Heart right ventricle (tissue), 16 donors: Measurements from ENCODE around the gene CD96. TPM values are rescaled to one million over a fixed set of nuclear protein-coding genes. Genes with fewer than 3 reads are reported as not detected.

ENCODE experiments used
- ATAC-seq, 8 donors: fragments of 200-7000 bp; cut with Tn5 transposase; one replicate each; pipeline ENCODE4 v1.9.1; 2020; ENCODE audit warnings: mild to moderate bottlenecking in 8 of 8, moderate library complexity in 8 of 8, moderate number of reproducible peaks in 1 of 8
- DNase-seq, 2 donors: peaks; one replicate each; pipeline ENCODE4 v3.0.0-alpha.2; 2020
- H3K27ac ChIP-seq, 10 donors: fragments of 200-600 bp; sonication (generic) in 2 of 10; one replicate each; pipeline versions ENCODE4 v1.5.0 to v1.8.0; 2020 to 2022; ENCODE audit warnings: mild to moderate bottlenecking in 3 of 10
- H3K27me3 ChIP-seq, 7 donors: fragments of 200-600 bp; one replicate each; pipeline ENCODE4 v1.8.0; 2021 to 2022; ENCODE audit warnings: mild to moderate bottlenecking in 2 of 7
- H3K36me3 ChIP-seq, 9 donors: fragments of 200-600 bp; sonication (generic) in 1 of 9; one replicate each; pipeline versions ENCODE4 v1.5.0 to v1.8.0; 2020 to 2022; ENCODE audit warnings: mild to moderate bottlenecking in 2 of 9
- H3K4me1 ChIP-seq, 9 donors: fragments of 200-600 bp; sonication (generic) in 1 of 9; one replicate each; pipeline versions ENCODE4 v1.5.0 to v1.8.0; 2020 to 2022; ENCODE audit warnings: mild to moderate bottlenecking in 4 of 9
- H3K4me3 ChIP-seq, 10 donors: fragments of 200-600 bp; sonication (generic) in 2 of 10; one replicate each; pipeline versions ENCODE4 v1.5.0 to v1.8.0; 2020 to 2022; ENCODE audit warnings: mild to moderate bottlenecking in 7 of 10, moderate library complexity in 2 of 10
- H3K9me3 ChIP-seq, 11 donors: fragments of 200-600 bp in 10 of 11; sonication (generic) in 2 of 11; one replicate each; pipeline versions ENCODE4 v1.5.0 to v1.8.0; 2013 to 2022; ENCODE audit warnings: mild to moderate bottlenecking in 2 of 11, control low read depth in 1 of 11, moderate library complexity in 1 of 11
- WGBS, 2 donors: extraction: QIAGEN DNeasy Blood & Tissue Kit; methylation state at CpG; one replicate each; pipeline ENCODE4 v1.1.7; 2013; ENCODE audit warnings: inconsistent platforms in 1 of 2; 5-methylcytosine and 5-hydroxymethylcytosine counted together
- intact Hi-C, 10 donors: fragments of 100-400 bp; cut with DNase I; formaldehyde crosslinking; loops; one replicate each; pipeline versions ENCODE4 v1.11.1 to v1.14.2; 2022
- polyA plus RNA-seq, 2 donors: library from polyadenylated mRNA; stranded (reverse); fragments of 200-250 nt; gene quantifications; one replicate each; pipeline ENCODE4 v1.2.3, GENCODE V29; 2013
- total RNA-seq, 10 donors: library from RNA; stranded (reverse); fragmentation: NEBNext Ultra II Directional in 3 of 10; extraction: Animal tissue kit (Norgen Biotek cat#: 25700) in 3 of 10; gene quantifications; one replicate each; pipeline versions ENCODE4 v1.2.1 to v1.2.4, GENCODE V29; 2021 to 2023
- TF ChIP-seq, protein P1 (sequence below), 9 donors: fragments of 200-600 bp; sonication (generic) in 2 of 9; IDR thresholded peaks; one replicate each; pipeline versions ENCODE4 v1.5.0 to v1.8.0; 2021 to 2022; ENCODE audit warnings: antibody characterized with exemption in 9 of 9, mild to moderate bottlenecking in 5 of 9, moderate library complexity in 1 of 9
- donor health status: Arrhythmogenic right ventricular cardiomyopathy.
- donor health status: ischemic (EF 13 %, LVEDD 7.1; RV severe dilation, severe dysfunction).
- donor health status: healthy with polysubstance abuse.
- donor health status: DM: no; HTN: yes; CAD: no.
- donor health status: DM: no; HTN: no; CAD: no.
- donor health status: ischemic (EF 25% LVEDD 6.9; RV normal size, moderate dysfunction).
- donor health status: ischemic (EF 25% LVEDD 5.7; RV mildly dilated, moderate dysfunction).
- donor health status: healthy.
- donor health status: DM: yes; HTN: yes; CAD: no.
- donor health status: Ischemic cardiomyopathy.
- donor health status: ischemic (EF 35%, LVEDD 5.7; RV mildly dilated, moderate dysfunction).
- donor health status: nonischemic (EF 11% LVEDD 7.7; RV severe dilation, severe dysfunction).
- donor health status: DM: yes; HTN: yes; CAD: no.
- donor health status: PGD.
- donor health status: ischemic (EF 29% LVEDD 5.4; RV normal size, mild dysfunction).
- donor health status: nonischemic (EF 23%, LVEDD 6.1; RV moderate dilation, normal function).

The CD96 gene
- total and polyA plus RNA-seq, 12 donors = 0.07 to 6.2 (median 0.28) TPM

DNA sequence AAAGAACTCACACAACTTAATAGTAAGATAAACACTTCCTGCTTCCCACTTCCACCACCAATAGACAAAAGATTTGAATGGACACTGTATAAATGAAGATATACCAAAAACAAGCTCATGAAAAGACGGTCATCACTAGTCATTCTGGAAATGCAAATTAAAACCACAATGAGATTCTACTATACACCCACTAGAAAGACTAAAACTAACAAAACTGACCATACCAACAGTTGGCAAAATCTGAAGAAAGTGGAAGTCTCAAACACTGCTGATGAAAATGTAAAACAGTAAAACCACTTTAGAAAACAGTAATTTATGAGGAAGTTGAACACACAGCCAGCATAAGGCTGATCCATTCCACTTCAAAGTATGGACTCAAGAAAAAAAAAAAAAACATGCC, 35.6 kb upstream of the CD96 start:
- no peaks in the 10 kb centered on the region for H3K27me3 ChIP-seq
- TF ChIP-seq, protein P1, sequence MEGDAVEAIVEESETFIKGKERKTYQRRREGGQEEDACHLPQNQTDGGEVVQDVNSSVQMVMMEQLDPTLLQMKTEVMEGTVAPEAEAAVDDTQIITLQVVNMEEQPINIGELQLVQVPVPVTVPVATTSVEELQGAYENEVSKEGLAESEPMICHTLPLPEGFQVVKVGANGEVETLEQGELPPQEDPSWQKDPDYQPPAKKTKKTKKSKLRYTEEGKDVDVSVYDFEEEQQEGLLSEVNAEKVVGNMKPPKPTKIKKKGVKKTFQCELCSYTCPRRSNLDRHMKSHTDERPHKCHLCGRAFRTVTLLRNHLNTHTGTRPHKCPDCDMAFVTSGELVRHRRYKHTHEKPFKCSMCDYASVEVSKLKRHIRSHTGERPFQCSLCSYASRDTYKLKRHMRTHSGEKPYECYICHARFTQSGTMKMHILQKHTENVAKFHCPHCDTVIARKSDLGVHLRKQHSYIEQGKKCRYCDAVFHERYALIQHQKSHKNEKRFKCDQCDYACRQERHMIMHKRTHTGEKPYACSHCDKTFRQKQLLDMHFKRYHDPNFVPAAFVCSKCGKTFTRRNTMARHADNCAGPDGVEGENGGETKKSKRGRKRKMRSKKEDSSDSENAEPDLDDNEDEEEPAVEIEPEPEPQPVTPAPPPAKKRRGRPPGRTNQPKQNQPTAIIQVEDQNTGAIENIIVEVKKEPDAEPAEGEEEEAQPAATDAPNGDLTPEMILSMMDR (IDR thresholded peaks at IDR 0.05) = no peak
- intact Hi-C loops = no loop called here
- DNase-seq (no peak), ATAC-seq (no peak)
- no peaks in the 10 kb centered on the region for H3K36me3 ChIP-seq
- H3K4me1 ChIP-seq = no peaks in the 10 kb centered on the region
- no peak overlapping the region for H3K4me3 ChIP-seq
- no peak overlapping the region for H3K27ac ChIP-seq
- peaks cover 0 to 5% (median 0%) of the 10 kb centered on the region in 11 donors for H3K9me3 ChIP-seq
- WGBS, 2 donors = 69 to 84% methylated on average over 1 of the region's 1 CpG

DNA sequence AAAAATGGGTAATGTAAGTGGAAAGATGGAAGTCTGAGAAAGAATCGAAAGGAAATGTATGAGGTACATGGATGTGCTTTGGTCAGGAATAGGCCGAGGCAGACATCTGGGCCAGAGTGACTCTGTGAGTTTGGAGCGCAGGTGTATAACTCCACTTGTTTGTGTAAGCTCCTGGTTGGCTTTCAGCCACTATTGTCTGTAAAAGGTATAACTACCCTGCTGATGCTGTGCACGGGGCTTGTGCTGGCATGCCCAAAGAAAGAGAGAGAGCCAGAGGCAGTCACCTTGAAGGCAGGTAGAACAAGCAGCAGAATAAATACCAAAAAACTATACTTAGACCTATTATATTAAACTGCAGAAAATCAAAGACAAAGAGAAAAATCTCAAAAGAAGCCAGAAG, 32.7 kb upstream of the CD96 start:
- WGBS, 2 donors = 91 to 94% methylated on average over 4 of the region's 4 CpGs
- no peaks in the 10 kb centered on the region for H3K9me3 ChIP-seq
- no peaks in the 10 kb centered on the region for H3K36me3 ChIP-seq
- intact Hi-C loops = no loop called here
- H3K4me3 ChIP-seq = no peak overlapping the region
- DNase-seq (no peak), ATAC-seq (no peak)
- no peaks in the 10 kb centered on the region for H3K4me1 ChIP-seq
- H3K27ac ChIP-seq = no peak overlapping the region
- no peaks in the 10 kb centered on the region for H3K27me3 ChIP-seq
- TF ChIP-seq, protein P1 (IDR thresholded peaks at IDR 0.05) = no peak

DNA sequence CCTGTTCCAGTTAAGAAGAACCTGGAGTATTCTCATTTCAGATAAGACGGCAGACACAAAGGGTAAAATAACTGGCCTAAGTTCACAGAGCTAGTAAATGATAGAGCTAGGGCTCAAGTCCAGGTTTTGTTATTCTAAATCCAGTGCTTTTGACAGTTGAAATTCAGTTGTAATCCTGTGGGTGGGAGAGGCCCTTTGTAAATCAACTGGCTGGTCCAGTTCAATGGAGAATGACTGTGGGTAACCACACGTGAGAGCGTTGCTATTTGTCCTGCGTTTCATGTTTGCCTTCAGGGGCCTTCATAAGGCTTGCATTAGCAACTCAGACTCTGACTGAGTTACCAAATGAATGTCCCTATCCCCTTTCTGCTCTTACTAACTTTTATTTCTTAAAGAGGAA, 24.2 kb upstream of the CD96 start:
- intact Hi-C loops = no loop called here
- Histone ChIP-seq H3K4me3 (no peak overlapping the region), H3K36me3 (no peaks in the 10 kb centered on the region), H3K9me3 (no peaks in the 10 kb centered on the region), H3K27ac (no peak overlapping the region), H3K4me1 (no peaks in the 10 kb centered on the region), H3K27me3 (no peaks in the 10 kb centered on the region)
- WGBS, 2 donors = 77 to 88% methylated on average over 4 of the region's 4 CpGs
- ATAC-seq (no peak), DNase-seq (no peak)
- TF ChIP-seq, protein P1 (IDR thresholded peaks at IDR 0.05) = no peak

- ATAC-seq (no peak), DNase-seq (no peak)
- Histone ChIP-seq H3K27me3 (no peaks in the 10 kb centered on the region), H3K4me3 (no peak overlapping the region), H3K27ac (no peak overlapping the region), H3K4me1 (no peaks in the 10 kb centered on the region), H3K36me3 (no peaks in the 10 kb centered on the region), H3K9me3 (no peaks in the 10 kb centered on the region)
- TF ChIP-seq, protein P1 (IDR thresholded peaks at IDR 0.05) = no peak
- WGBS, 2 donors = 58 to 73% methylated on average over 6 of the region's 6 CpGs
- intact Hi-C loops = no loop called here
These were observed 22.7 kb upstream of the CD96 start for GRCh38 chr3:111519178-111519855.
